ENCODE results near the gene MRGPRD.

GRCh38 chr11:68976563-68976962 is 4.2 kb downstream of the MRGPRD start:
- TF ChIP-seq CTCF (IDR thresholded peaks at IDR 0.05; ENCODE audit: low read depth, low read length) (no peak), POLR2A (IDR thresholded peaks at IDR 0.05; ENCODE audit: extremely low read depth, insufficient read length) (no peak), MYC (IDR thresholded peaks at IDR 0.05; ENCODE audit: low read depth, low read length) (no peak)
- TF ChIP-seq, protein P1, sequence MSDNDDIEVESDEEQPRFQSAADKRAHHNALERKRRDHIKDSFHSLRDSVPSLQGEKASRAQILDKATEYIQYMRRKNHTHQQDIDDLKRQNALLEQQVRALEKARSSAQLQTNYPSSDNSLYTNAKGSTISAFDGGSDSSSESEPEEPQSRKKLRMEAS (IDR thresholded peaks at IDR 0.05; ENCODE audit: low read depth, low read length) = no peak
